Measurements from ENCODE around the gene CPA1. TPM values are rescaled to one million over a fixed set of nuclear protein-coding genes. Genes with fewer than 3 reads are reported as not detected.

Gene CPA1
- total and polyA plus RNA-seq, 12 donors: 0.35 to 3.8 (median 2.7) TPM; not detected in 4

DNA sequence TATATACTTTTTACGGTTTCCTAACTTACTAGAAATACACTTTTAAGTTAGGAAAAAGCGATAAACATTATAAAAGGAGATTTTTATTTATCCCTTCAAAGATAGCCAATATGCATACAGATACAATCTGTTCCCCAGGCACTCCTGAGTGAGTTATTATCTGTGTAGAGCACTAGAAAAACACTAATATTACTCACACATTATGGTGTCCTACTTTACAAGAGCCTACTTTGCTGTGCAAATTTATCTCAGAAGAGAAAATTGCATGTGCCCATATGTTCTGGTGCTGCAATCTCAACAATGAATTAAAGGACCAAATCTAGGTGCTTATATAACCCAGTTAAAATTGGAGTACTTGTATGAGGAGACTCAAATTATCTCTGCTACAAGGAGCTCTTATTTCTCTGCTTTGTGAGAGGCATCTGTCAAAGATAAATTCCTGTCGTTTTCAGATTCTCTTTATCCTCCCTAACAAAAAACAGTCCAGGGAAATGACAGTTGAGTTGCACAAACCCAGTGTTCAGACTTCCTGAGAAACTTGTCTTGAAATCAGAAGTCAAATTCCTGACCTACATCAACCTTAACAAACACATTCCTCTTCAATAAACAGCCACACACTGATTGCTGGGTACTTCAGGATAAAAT is 28.9 kb downstream of the CPA1 start:
- Histone ChIP-seq H3K4me3 (no peak overlapping the region), H3K27ac (no peak overlapping the region), H3K4me1 (peaks cover 0 to 10% (median 0%) of the 10 kb centered on the region in 9 donors), H3K36me3 (peaks cover 0 to 7% (median 0%) of the 10 kb centered on the region in 9 donors), H3K27me3 (no peaks in the 10 kb centered on the region), H3K9me3 (no peaks in the 10 kb centered on the region)
- DNase-seq (no peak), ATAC-seq (no peak)
- WGBS, 2 donors: 62 to 66% methylated on average over 3 of the region's 3 CpGs
- TF ChIP-seq, protein P1, sequence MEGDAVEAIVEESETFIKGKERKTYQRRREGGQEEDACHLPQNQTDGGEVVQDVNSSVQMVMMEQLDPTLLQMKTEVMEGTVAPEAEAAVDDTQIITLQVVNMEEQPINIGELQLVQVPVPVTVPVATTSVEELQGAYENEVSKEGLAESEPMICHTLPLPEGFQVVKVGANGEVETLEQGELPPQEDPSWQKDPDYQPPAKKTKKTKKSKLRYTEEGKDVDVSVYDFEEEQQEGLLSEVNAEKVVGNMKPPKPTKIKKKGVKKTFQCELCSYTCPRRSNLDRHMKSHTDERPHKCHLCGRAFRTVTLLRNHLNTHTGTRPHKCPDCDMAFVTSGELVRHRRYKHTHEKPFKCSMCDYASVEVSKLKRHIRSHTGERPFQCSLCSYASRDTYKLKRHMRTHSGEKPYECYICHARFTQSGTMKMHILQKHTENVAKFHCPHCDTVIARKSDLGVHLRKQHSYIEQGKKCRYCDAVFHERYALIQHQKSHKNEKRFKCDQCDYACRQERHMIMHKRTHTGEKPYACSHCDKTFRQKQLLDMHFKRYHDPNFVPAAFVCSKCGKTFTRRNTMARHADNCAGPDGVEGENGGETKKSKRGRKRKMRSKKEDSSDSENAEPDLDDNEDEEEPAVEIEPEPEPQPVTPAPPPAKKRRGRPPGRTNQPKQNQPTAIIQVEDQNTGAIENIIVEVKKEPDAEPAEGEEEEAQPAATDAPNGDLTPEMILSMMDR (IDR thresholded peaks at IDR 0.05): no peak
- intact Hi-C loops (cut with DNase I): no loop called here

DNA sequence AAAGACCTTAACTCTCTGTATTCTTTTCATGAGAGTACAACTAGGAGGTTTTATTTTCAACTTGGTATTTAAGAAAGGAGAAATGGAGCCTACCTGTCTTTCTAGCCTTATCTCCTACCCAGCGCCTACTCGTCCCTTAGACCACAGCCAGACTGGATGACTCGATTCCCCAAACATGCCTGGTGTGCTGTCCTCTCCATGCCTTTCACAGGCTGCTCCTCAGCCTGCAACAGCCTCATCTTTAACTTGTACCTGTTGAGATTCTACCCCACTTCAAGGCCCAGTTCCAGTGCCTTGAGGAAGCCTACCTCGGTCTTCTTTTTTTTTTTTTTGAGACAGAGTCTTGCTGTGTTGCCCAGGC is 29.4 kb downstream of the CPA1 start:
- Histone ChIP-seq H3K27ac (no peak overlapping the region), H3K4me1 (peaks cover 0 to 10% (median 0%) of the 10 kb centered on the region in 9 donors), H3K4me3 (no peak overlapping the region), H3K36me3 (peaks cover 0 to 5% (median 0%) of the 10 kb centered on the region in 9 donors), H3K9me3 (no peaks in the 10 kb centered on the region), H3K27me3 (no peaks in the 10 kb centered on the region)
- WGBS, 2 donors: 76 to 83% methylated on average over 4 of the region's 4 CpGs
- ATAC-seq (no peak), DNase-seq (no peak)
- intact Hi-C loops (cut with DNase I): no loop called here
- TF ChIP-seq, protein P1 (IDR thresholded peaks at IDR 0.05): no peak

DNA sequence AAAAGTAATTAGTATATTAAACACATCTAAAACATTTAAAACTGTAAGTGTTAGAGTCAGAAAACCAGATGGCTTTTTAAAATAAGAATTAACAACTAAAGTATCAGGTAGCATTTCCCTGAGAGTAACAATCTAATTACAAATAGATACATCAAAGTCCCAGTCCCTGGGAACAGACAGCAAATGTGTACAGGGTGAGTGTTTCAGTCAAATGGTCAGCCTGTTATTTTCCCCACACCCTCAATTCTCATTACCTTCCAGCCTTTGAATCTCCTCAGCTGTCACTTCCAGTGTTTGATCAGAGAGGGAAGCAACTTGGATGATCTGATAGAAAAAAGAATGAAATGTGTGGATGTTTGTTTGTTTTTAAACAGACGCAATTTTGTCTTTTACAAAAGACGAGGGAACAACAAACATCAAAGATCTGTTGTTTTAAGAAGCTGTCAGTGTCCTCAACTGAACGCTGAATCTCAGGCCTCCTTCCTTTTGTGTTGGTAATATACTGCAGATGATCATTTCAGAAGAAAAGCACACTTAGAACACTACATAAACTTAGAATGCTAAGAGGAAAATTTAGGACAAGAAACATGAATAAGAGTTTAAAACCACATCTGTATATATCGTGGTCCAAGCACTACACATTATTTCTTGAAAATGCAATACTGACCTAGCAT is 30.7 kb downstream of the CPA1 start:
- Histone ChIP-seq H3K27me3 (no peaks in the 10 kb centered on the region), H3K4me1 (peaks cover 0 to 10% (median 0%) of the 10 kb centered on the region in 9 donors), H3K4me3 (no peak overlapping the region), H3K36me3 (peaks cover 0 to 5% (median 0%) of the 10 kb centered on the region in 9 donors), H3K27ac (no peak overlapping the region), H3K9me3 (no peaks in the 10 kb centered on the region)
- no peak for ATAC-seq
- intact Hi-C loops (cut with DNase I): no loop called here
- DNase-seq: no peak
- WGBS, 2 donors: 81 to 89% methylated on average over 4 of the region's 4 CpGs
- TF ChIP-seq, protein P1 (IDR thresholded peaks at IDR 0.05): no peak

DNA sequence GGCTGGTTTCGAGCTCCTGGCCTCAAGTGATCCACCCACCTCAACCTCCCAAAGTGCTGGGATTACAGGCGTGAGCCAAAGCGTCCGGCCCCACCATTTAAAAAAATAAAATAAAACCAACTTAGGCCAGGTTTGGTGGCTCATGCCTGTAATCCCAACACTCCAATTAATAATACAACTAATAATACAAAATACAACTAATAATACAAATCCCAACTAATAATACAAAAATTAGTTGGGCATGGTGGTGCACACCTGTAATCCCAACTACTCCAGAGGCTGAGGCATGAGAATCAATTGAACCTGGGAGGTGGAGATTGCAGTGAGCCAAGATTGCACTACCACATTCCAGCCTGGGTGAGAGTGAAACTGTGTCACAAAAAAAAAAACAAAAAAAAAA is 32.9 kb downstream of the CPA1 start:
- intact Hi-C loops (cut with DNase I): no loop called here
- WGBS, 2 donors: 98 to 100% methylated on average over 4 of the region's 4 CpGs
- TF ChIP-seq, protein P1 (IDR thresholded peaks at IDR 0.05): no peak
- ATAC-seq (no peak), DNase-seq (no peak)
- Histone ChIP-seq H3K9me3 (no peaks in the 10 kb centered on the region), H3K27me3 (no peaks in the 10 kb centered on the region), H3K4me3 (no peak overlapping the region), H3K27ac (no peak overlapping the region), H3K36me3 (peaks cover 0 to 5% (median 0%) of the 10 kb centered on the region in 9 donors), H3K4me1 (peaks cover 0 to 10% (median 0%) of the 10 kb centered on the region in 9 donors)

Data from heart right ventricle (tissue), 16 donors.